Fibroblast of the conjunctiva (primary cell): Measurements from ENCODE around the gene PHF8.

ENCODE experiments used
- DNase-seq: peaks from one replicate; pipeline ENCODE4 v3.0.0-alpha.2; 2010; ENCODE audit warnings: low read depth

The PHF8 gene

GRCh38 chrX:54012830-54013500 is 31.3 kb downstream of the PHF8 start:
- DNase-seq: no peak

GRCh38 chrX:54007682-54008081 is 36.6 kb downstream of the PHF8 start:
- DNase-seq: no peak

- no peak for DNase-seq
Observed at GRCh38 chrX:53997724-53998123, 46.5 kb downstream of the PHF8 start.

GRCh38 chrX:53992589-53992988 is 51.7 kb downstream of the PHF8 start:
- no peak for DNase-seq

GRCh38 chrX:53990171-53990570 is 54.1 kb downstream of the PHF8 start:
- no peak for DNase-seq

- no peak for DNase-seq
Observed at GRCh38 chrX:53984895-53985294, 59.4 kb downstream of the PHF8 start.

- no peak for DNase-seq
Observed at GRCh38 chrX:53974529-53974928, 69.7 kb downstream of the PHF8 start.

- no peak for DNase-seq
Observed at GRCh38 chrX:53969540-53969939, 74.7 kb downstream of the PHF8 start.

- no peak for DNase-seq
Observed at GRCh38 chrX:53950130-53950733, 94.0 kb downstream of the PHF8 start.

GRCh38 chrX:53940180-53940579 is 104.1 kb downstream of the PHF8 start:
- DNase-seq: no peak

GRCh38 chrX:53939127-53939526 is 105.1 kb downstream of the PHF8 start:
- DNase-seq: no peak

- DNase-seq: no peak
Observed at GRCh38 chrX:53930515-53931380, 113.5 kb downstream of the PHF8 start.

GRCh38 chrX:53926030-53926429 is 118.2 kb downstream of the PHF8 start:
- DNase-seq: no peak

- DNase-seq: no peak
Observed at GRCh38 chrX:53918702-53919101, 125.6 kb downstream of the PHF8 start.

- DNase-seq: no peak
Observed at GRCh38 chrX:53900623-53901022, 143.7 kb downstream of the PHF8 start.

- no peak for DNase-seq
Observed at GRCh38 chrX:53895270-53895669, 149.0 kb downstream of the PHF8 start.
